Neutrophil (primary cell): ENCODE data around the gene ERC2.

Experiments
- H3K27ac ChIP-seq: fragments of 200-600 bp; sonication (generic); 2 replicates; pipeline ENCODE4 v1.5.1; 2016; ENCODE audit warnings: mild to moderate bottlenecking, moderate library complexity
- H3K27me3 ChIP-seq: fragments of 200-600 bp; sonication (generic); 2 replicates; pipeline ENCODE4 v1.6.0; 2016; ENCODE audit warnings: mild to moderate bottlenecking
- H3K36me3 ChIP-seq: fragments of 200-600 bp; sonication (generic); 2 replicates; pipeline ENCODE4 v1.5.1; 2017
- H3K4me1 ChIP-seq, 2 experiments: fragments of 200-600 bp in 1 of 2; sonication (generic) in 1 of 2; 1 replicate in 1 of 2; 2 replicates in 1 of 2; pipeline versions ENCODE4 v1.5.1 to v1.6.1; 2013 to 2016; ENCODE audit warnings: low read depth in 1 of 2, low read length in 1 of 2, mild to moderate bottlenecking in 1 of 2, moderate library complexity in 1 of 2; ENCODE audit not compliant: control insufficient read depth in 1 of 2, insufficient read depth in 1 of 2
- H3K4me3 ChIP-seq, 2 experiments: fragments of 200-600 bp in 1 of 2; sonication (generic) in 1 of 2; 1 replicate in 1 of 2; 2 replicates in 1 of 2; pipeline ENCODE4 v1.5.1; 2013 to 2016; ENCODE audit warnings: low read depth in 1 of 2, low read length in 1 of 2, mild to moderate bottlenecking in 1 of 2, moderate library complexity in 1 of 2
- H3K9me3 ChIP-seq: fragments of 200-600 bp; sonication (generic); 2 replicates; pipeline ENCODE4 v1.5.1; 2016
- TF ChIP-seq, protein P1 (sequence below): fragments of 200-600 bp; sonication (generic); IDR thresholded peaks from 2 replicates; pipeline ENCODE4 v1.5.1; 2016; ENCODE audit warnings: antibody characterized with exemption

Gene ERC2

DNA sequence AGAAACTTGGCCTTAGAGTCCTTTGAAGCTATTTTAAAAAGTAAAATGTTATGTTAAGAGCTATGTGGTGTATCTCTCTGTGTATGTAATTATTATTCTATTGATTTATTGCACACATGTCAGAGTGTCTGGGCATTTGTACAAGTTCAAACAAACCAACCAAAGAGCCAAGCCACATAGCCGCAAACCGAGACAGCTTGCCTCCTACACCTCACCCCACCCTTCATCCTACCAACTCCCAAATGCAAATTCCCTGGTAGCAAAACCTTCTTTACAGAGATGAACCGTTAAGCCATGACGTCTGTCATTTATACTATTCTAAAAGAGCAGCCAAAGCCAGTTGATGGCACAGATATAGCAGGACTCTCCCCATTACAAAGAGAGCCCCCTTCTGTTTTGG lies 332.3 kb downstream of the ERC2 start:
- Histone ChIP-seq H3K27me3 (no peaks in the 10 kb centered on the region), H3K36me3 (no peaks in the 10 kb centered on the region), H3K4me3 (no peak overlapping the region), H3K4me1 (no peaks in the 10 kb centered on the region), H3K27ac (no peak overlapping the region), H3K9me3 (no peaks in the 10 kb centered on the region)
- TF ChIP-seq, protein P1, sequence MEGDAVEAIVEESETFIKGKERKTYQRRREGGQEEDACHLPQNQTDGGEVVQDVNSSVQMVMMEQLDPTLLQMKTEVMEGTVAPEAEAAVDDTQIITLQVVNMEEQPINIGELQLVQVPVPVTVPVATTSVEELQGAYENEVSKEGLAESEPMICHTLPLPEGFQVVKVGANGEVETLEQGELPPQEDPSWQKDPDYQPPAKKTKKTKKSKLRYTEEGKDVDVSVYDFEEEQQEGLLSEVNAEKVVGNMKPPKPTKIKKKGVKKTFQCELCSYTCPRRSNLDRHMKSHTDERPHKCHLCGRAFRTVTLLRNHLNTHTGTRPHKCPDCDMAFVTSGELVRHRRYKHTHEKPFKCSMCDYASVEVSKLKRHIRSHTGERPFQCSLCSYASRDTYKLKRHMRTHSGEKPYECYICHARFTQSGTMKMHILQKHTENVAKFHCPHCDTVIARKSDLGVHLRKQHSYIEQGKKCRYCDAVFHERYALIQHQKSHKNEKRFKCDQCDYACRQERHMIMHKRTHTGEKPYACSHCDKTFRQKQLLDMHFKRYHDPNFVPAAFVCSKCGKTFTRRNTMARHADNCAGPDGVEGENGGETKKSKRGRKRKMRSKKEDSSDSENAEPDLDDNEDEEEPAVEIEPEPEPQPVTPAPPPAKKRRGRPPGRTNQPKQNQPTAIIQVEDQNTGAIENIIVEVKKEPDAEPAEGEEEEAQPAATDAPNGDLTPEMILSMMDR = no peak

DNA sequence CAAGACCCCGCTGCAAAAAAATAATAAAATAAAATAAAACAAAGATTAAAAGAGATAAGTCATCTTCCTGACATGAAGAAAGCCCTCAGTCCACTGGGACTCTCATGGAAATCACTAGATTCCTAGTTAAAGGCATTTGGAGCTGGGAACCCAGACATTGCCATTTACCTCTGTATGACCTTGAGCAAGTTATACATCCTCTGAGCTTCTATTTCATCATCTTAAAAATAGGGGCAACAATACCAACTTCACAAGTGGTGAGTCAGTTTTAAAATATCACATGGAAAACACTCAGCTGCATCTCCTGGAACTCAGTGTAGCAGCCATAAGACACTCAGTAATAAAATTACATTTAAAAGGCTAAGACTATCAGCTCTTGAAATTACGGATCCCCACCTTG lies 334.8 kb downstream of the ERC2 start:
- H3K27ac ChIP-seq = no peak overlapping the region
- TF ChIP-seq, protein P1 = no peak

DNA sequence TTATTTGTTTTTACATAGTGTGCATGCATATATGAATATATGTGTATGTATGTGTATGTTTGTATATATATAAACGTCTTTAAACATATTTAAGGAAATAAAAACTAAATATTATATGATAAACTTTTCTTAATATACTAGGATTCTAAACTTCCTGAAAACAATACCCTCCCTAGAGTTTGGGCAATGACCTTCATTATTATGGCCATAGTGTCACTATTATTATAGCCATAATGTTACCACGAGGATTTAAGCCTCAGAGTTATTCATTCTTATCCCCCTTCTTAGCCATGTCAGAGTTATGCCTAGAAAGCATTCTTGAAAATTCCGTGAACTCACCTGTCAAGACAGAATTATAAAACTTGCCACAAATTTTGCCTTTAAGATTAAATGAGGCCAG lies 335.5 kb downstream of the ERC2 start:
- Histone ChIP-seq H3K36me3 (no peaks in the 10 kb centered on the region), H3K4me1 (no peaks in the 10 kb centered on the region), H3K27ac (no peak overlapping the region), H3K9me3 (no peaks in the 10 kb centered on the region), H3K27me3 (peaks cover 8% of the 10 kb centered on the region), H3K4me3 (no peak overlapping the region)
- TF ChIP-seq, protein P1 = no peak

More for the DNA sequence above, 334.8 kb downstream of the ERC2 start:
- no peaks in the 10 kb centered on the region for H3K36me3 ChIP-seq
- no peak overlapping the region for H3K4me3 ChIP-seq
- H3K27me3 ChIP-seq = peaks cover 8% of the 10 kb centered on the region
- no peaks in the 10 kb centered on the region for H3K9me3 ChIP-seq
- H3K4me1 ChIP-seq = no peaks in the 10 kb centered on the region

DNA sequence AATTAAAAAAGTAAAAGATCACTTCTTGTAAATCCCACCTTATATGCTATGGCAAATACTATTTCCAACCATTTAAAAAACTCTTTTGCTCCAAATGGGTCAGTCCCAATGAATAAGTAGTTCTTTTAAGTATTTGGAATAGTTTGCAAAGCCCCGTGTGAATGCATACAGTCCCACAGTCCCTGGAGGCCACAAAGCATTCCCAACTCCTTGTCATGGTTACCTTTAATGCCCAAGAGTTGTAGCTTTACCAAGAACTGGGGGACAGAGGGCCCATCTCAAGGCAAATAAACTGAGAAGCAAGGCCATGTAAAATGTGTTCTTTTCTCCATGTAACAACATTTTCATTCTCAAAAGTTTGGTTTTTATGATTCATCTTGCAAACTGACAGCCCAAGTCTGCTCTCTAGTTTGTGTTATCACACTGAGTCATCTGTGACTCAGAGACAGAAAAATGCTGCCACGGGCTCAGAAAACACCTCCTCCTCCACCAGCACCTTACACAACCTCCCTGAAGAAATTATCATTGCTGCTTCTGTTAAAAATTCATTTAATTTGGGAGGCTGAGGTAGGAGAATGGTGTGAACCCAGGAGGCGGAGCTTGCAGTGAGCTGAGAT lies 336.2 kb downstream of the ERC2 start:
- TF ChIP-seq, protein P1 = no peak
- H3K4me3 ChIP-seq = no peak overlapping the region
- peaks cover 8% of the 10 kb centered on the region for H3K27me3 ChIP-seq
- H3K36me3 ChIP-seq = no peaks in the 10 kb centered on the region
- H3K4me1 ChIP-seq = no peaks in the 10 kb centered on the region
- no peak overlapping the region for H3K27ac ChIP-seq
- no peaks in the 10 kb centered on the region for H3K9me3 ChIP-seq

DNA sequence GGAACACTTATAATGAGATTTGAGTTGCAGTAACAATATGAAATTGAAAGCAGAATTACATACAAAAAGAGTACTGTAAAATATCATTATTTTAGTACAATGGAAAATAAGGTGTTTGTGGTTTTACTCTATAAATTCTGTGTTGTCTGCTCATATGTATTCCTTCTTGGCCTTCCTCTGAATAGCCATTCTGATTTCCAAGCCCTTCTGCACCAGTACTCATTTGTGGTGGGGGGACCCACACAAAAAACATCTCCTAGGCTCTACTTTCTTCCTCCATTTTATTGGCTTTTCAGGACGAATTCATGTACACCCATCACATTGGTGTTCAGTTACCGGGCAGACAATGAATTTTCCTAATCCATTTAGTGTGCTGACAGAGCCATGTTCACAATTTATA lies 338.2 kb downstream of the ERC2 start:
- Histone ChIP-seq H3K4me1 (no peaks in the 10 kb centered on the region), H3K27ac (no peak overlapping the region), H3K9me3 (no peaks in the 10 kb centered on the region), H3K4me3 (no peak overlapping the region), H3K36me3 (no peaks in the 10 kb centered on the region), H3K27me3 (peaks cover 8% of the 10 kb centered on the region)
- TF ChIP-seq, protein P1 = no peak

DNA sequence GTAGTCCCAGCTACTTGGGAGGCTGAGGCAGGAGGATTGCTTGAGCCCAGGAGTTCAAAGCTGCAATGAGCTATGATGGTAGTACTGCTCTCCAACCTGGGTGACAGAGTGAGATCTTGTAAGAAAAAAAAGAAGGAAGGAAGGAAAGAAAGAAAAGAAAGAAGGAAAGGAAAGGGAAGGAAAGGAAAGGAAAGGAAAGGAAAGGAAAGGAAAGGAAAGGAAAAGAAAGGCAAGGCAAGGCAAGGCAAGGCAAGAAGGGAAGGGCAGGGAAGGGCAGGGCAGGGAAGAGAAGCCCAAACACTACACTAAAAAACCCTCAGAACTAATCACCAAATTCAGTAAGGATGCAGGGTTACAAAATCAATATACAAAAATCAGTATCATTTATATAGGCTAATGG lies 341.6 kb downstream of the ERC2 start:
- Histone ChIP-seq H3K9me3 (no peaks in the 10 kb centered on the region), H3K36me3 (no peaks in the 10 kb centered on the region), H3K27ac (no peak overlapping the region), H3K4me1 (no peaks in the 10 kb centered on the region), H3K4me3 (no peak overlapping the region), H3K27me3 (peaks cover 8% of the 10 kb centered on the region)
- TF ChIP-seq, protein P1 = no peak
